ENCODE data around the gene HTR7. TPM values are rescaled to one million over a fixed set of nuclear protein-coding genes. Genes with fewer than 3 reads are reported as not detected.
"Not testable (repeated sequence)": the region's sequence is repeated elsewhere in the genome, so short reads cannot be mapped to it uniquely, and the experiment has no call there.

Gene HTR7
- total RNA-seq (2014; rRNA removed) (0.29 and 0.62 TPM in 2 replicates), Bru-seq, nascent RNA (percentile 32 among the genes with signal in this experiment), BruChase-seq, experiment 1, labeled RNA remaining after a 6-hour chase (percentile 28 among the genes with signal in this experiment), BruChase-seq, experiment 2, labeled RNA remaining after a 2-hour chase (percentile 23 among the genes with signal in this experiment)
- long read RNA-seq, partial matches to known transcripts: 0 of 7 reads
- long read RNA-seq, other reads (novel, unspliced or antisense): 2 of 7 reads

DNA sequence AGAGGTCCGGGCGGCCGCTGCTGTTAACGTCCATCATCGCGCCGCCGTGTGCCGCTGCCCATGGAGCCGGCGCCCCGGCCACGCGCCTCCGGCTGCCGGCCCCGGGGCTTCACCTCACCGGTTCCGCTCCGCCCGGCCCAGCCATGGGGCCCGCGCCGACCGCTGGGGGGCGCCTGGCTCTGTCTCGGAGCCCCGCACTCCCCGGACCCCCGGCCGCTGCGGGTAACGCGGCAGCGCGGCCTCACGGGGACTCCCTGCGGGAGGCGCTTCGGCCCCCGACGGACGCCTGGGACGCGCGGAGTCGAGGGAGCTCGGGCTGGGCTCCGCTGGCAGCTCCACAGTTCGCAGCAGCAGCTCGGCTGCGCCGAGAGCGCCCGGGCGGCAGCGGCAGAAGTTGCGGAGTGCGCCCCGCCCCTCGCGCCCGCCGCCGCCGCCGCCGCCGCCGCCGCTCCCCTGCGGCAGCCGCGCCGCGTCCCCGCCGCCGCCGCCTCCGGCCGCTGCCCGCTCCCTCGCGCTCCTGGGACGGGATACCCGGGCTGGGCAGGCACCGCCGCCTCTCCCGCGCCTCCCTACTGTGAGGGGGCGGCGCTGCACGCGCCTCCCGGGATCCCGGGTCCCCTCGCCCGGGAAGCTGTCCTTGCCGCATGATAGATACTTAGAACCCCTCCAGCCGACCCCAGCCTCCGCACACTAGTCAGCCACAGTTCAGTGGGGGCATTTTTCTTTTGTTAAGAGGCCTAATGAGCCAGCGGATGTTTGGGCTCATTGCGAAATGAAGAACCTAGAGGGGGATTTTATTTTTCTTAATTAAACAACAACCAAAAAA, at the start of gene HTR7:
Gene HTR7, minus strand, starts transcription at position 405 of the 826 bp plus-strand sequence. Its CDS starts 368 bp downstream, at position 37.
- DNase-seq (peak; percentile 48), ATAC-seq (peak; percentile 77)
- peak within 1 kb of the TSS; percentile 44; the same call in 1 of the 2 replicates for H3K9ac ChIP-seq (ENCODE audit: low read length)
- ChIA-PET CTCF (no interaction called here), POLR2A (ENCODE audit: unreplicated experiment) (no interaction called here)
- H3K79me2 ChIP-seq (ENCODE audit: low read length): no peaks in the 10 kb centered on the region
- H3K27ac ChIP-seq (ENCODE audit: low read length): peak within 1 kb of the TSS; percentile 71
- peak within 1 kb of the TSS; percentile 75 for H3K4me3 ChIP-seq (ENCODE audit: low read length)
- peaks cover 25% of the 10 kb centered on the region for H3K4me1 ChIP-seq (ENCODE audit: insufficient read depth, low read length)
- no peaks in the 10 kb centered on the region for H4K20me1 ChIP-seq (ENCODE audit: low read length)
- H3K9me3 ChIP-seq (ENCODE audit: low read length): no peaks in the 10 kb centered on the region
- BruUV-seq (replicated peaks): no TSS peak
- TF ChIP-seq EZH2phosphoT487 (IDR thresholded peaks at IDR 0.05; ENCODE audit: borderline replicate concordance, low read length) (no peak), CTCF (conservative IDR thresholded peaks at IDR 0.05; ENCODE audit: low read depth, low read length) (peak; percentile 49; the same call in 1 of the 2 replicates), EZH2 (IDR thresholded peaks at IDR 0.05; ENCODE audit: low read length, unreplicated experiment) (no peak)
- no peaks in the 10 kb centered on the region for H3K36me3 ChIP-seq (ENCODE audit: low read depth, low read length)
- peak within 1 kb of the TSS; percentile 81 for H3K4me2 ChIP-seq (ENCODE audit: low read length)
- no peaks in the 10 kb centered on the region for H3K9me2 ChIP-seq (replicated peaks; ENCODE audit: low read length)
- no peaks in the 10 kb centered on the region for H3K27me3 ChIP-seq (ENCODE audit: low read length)
- intact Hi-C loops (cut with micrococcal nuclease): no loop called here
- no peaks in the 10 kb centered on the region for H3F3A ChIP-seq (ENCODE audit: low read length, unreplicated experiment)
- peak within 1 kb of the TSS; percentile 99 for H2AFZ ChIP-seq (ENCODE audit: low read length)

DNA sequence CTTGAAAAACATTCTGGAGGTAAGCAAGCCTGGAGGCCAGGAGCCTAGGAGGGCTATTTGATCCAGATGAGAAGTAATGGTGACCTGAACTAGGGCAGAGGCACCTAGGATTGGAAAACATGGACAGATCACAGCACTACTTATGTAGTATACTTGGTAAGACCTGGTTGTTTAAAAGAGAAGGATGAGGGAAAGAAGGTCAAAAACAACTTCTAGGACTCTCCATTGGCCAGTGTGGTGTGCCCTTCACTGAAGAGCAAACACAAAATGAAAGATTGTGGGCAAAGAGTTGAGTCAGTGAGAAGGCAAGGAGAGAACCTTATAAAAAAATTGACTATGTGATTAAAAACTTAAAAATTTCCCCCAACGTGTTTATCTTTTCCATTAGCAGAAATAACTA, 48.8 kb upstream of the HTR7 start:
- Histone ChIP-seq H3K4me1 (ENCODE audit: insufficient read depth, low read length) (peaks cover 6% of the 10 kb centered on the region), H3K4me3 (ENCODE audit: low read length) (no peak overlapping the region), H3K27me3 (ENCODE audit: low read length) (no peaks in the 10 kb centered on the region), H3K4me2 (ENCODE audit: low read length) (no peak overlapping the region), H2AFZ (ENCODE audit: low read length) (no peak overlapping the region), H3K9ac (ENCODE audit: low read length) (no peak overlapping the region), H3K9me3 (ENCODE audit: low read length) (no peaks in the 10 kb centered on the region), H3K9me2 (replicated peaks; ENCODE audit: low read length) (no peaks in the 10 kb centered on the region), H4K20me1 (ENCODE audit: low read length) (no peaks in the 10 kb centered on the region), H3F3A (ENCODE audit: low read length, unreplicated experiment) (no peaks in the 10 kb centered on the region), H3K27ac (ENCODE audit: low read length) (no peak overlapping the region), H3K36me3 (ENCODE audit: low read depth, low read length) (no peaks in the 10 kb centered on the region; the same call in 1 of the 2 replicates), H3K79me2 (ENCODE audit: low read length) (no peaks in the 10 kb centered on the region)
- no peak for ATAC-seq
- no peak for DNase-seq
- ChIA-PET CTCF (no interaction called here), POLR2A (ENCODE audit: unreplicated experiment) (no interaction called here)
- BruUV-seq (replicated peaks): no TSS peak
- TF ChIP-seq EZH2phosphoT487 (IDR thresholded peaks at IDR 0.05; ENCODE audit: borderline replicate concordance, low read length) (no peak), EZH2 (IDR thresholded peaks at IDR 0.05; ENCODE audit: low read length, unreplicated experiment) (no peak)
- intact Hi-C loops (cut with micrococcal nuclease): no loop called here

GRCh38 chr10:90905925-90906324, 48.1 kb upstream of the HTR7 start:
- no peaks in the 10 kb centered on the region for H3K79me2 ChIP-seq (ENCODE audit: low read length)
- peaks cover 4% of the 10 kb centered on the region for H3K36me3 ChIP-seq (ENCODE audit: low read depth, low read length)
- intact Hi-C loops (cut with micrococcal nuclease): no loop called here
- no peak overlapping the region for H3K4me3 ChIP-seq (ENCODE audit: low read length)
- H3K27ac ChIP-seq (ENCODE audit: low read length): no peak overlapping the region
- ChIA-PET CTCF (no interaction called here), POLR2A (ENCODE audit: unreplicated experiment) (no interaction called here)
- H3K27me3 ChIP-seq (ENCODE audit: low read length): no peaks in the 10 kb centered on the region
- no peaks in the 10 kb centered on the region for H4K20me1 ChIP-seq (ENCODE audit: low read length)
- no peak overlapping the region for H2AFZ ChIP-seq (ENCODE audit: low read length)
- H3K9ac ChIP-seq (ENCODE audit: low read length): no peak overlapping the region
- DNase-seq (no peak), ATAC-seq (no peak)
- H3K9me3 ChIP-seq (ENCODE audit: low read length): no peaks in the 10 kb centered on the region
- no peak overlapping the region for H3K4me2 ChIP-seq (ENCODE audit: low read length)
- no TSS peak for BruUV-seq (replicated peaks)
- H3F3A ChIP-seq (ENCODE audit: low read length, unreplicated experiment): no peaks in the 10 kb centered on the region
- TF ChIP-seq CTCF (conservative IDR thresholded peaks at IDR 0.05; ENCODE audit: low read depth, low read length) (no peak), EZH2 (IDR thresholded peaks at IDR 0.05; ENCODE audit: low read length, unreplicated experiment) (no peak), EZH2phosphoT487 (IDR thresholded peaks at IDR 0.05; ENCODE audit: borderline replicate concordance, low read length) (no peak)
- no peaks in the 10 kb centered on the region for H3K9me2 ChIP-seq (replicated peaks; ENCODE audit: low read length)
- peaks cover 6% of the 10 kb centered on the region for H3K4me1 ChIP-seq (ENCODE audit: insufficient read depth, low read length)

DNA sequence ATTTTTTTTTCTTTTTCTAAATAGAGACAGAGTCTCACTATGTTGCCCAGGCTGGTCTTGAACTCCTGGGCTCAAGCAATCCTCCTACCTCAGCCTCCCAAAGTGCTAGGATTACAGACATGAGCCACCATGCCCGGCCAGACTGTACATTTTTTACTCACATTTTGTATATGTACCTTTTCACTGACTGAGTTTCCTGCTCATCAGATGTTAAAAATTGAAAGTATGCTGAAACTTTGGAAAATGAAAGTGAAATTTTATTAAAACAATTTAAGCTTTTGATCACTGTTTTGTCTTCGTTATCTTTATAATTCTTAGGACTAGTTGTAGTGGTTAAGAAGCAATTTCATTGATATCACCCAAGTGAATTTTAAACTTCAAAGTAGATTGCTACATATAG, 39.1 kb upstream of the HTR7 start:
- H3F3A ChIP-seq (ENCODE audit: low read length, unreplicated experiment); H4K20me1 ChIP-seq (ENCODE audit: low read length); H3K36me3 ChIP-seq (ENCODE audit: low read depth, low read length); intact Hi-C loops (cut with micrococcal nuclease); ATAC-seq; BruUV-seq (replicated peaks); H3K9me3 ChIP-seq (ENCODE audit: low read length); H3K79me2 ChIP-seq (ENCODE audit: low read length); H3K4me1 ChIP-seq (ENCODE audit: insufficient read depth, low read length); CTCF ChIA-PET; H2AFZ ChIP-seq (ENCODE audit: low read length); DNase-seq; H3K4me2 ChIP-seq (ENCODE audit: low read length); POLR2A ChIA-PET (ENCODE audit: unreplicated experiment); H3K9ac ChIP-seq (ENCODE audit: low read length); H3K27me3 ChIP-seq (ENCODE audit: low read length); H3K9me2 ChIP-seq (replicated peaks; ENCODE audit: low read length); H3K4me3 ChIP-seq (ENCODE audit: low read length); H3K27ac ChIP-seq (ENCODE audit: low read length): not testable (repeated sequence)

Data from PC-3 (cell line).